ENCODE results near the gene BRD4.

BRD4 gene

DNA sequence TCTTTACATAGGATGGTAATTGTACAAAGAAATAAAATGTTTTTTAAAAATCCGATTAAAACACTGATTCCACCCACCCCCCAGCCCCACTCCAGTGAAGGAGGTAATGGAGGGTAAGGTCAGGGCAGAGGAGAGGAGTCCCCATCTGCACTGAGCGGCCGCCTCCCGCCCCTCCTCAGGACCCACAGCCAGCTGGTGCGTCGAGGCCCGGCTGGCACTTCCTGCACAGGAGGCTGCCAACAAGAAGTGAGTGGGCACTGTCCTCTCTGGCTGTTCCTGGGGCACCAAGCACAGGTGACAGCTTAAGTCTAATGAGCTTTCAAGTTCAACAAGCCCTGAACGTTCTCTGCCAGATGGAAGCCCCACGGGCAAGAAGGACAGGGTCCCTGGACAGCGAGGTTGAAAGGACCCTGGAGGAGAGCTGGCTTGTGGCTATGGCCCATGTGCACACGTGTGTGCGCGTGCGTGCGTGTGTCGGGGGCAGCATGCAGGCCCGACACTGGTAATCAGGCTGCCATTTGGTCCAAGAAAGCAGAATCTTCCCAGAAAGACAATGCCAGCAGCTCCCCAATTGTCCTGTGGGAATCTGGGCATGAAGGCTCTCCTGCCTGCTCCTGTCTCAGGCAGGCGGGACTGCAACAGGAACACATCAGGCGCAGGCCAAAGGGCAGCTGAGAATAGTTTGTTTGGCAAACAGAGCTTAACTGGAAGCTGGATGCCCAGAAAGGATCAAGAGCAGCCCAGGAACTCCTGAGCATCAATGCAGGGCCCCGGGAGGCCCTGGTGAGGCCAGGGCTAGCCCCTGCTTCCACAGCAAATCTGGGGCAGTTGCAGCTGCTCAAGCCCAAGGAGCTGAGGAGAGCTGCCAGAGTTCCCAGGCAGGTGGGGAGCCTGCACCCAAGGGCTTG, 85.0 kb downstream of the BRD4 start:
- DNase-seq = no peak

DNA sequence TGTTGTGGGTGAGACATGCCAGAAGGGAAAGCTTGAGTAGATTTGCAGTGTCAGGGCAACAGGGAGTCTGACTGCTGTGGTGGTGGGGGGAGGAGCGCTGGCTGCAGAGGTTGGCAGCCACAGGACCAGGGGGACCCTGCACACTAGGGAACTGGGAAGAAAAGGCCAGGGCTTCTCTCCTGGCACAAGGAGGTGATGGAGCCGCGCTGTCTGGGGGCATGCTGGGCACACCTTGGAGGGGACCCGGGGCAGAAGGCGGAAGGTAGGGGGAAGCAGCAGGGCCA, 86.2 kb downstream of the BRD4 start:
- DNase-seq = no peak

DNA sequence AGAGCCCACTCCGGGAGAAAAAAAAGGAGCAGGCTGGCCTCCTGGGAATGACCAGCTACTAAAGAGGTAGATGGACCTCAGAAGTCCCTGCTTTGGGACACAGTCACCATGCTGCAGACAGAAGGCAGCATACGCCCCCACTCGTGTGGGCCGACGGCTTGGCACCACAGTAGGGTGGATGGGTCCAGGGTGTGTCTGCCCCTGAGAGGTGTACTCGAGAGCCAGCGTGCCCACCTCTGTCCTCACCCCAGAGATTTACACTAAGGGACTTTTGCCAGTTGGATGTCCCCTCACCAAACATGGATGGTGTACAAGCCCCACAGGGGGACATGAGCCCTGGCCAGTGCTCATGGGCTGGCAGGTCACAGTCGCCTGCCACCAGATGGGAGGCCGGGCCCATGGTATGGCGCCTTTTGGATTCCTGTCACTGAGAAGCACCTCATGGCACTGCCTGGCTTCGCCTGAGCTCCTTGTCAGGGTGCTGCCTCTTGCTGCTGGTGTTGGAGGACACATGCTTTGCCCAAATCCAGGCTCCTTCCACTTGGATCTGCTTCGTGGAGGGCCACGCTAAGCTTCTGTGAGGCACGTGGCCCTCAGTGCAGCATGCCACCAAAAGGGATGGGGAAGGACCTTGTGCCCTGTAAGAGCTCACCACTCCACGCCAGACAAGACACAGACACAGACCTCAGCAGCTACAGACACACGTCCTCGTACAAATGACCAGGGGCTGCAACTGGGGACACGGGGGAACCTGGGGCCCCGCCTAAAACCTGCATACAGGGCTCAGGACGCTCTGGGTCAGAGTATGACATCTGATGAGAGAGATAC, 86.8 kb downstream of the BRD4 start:
- DNase-seq = no peak

DNA sequence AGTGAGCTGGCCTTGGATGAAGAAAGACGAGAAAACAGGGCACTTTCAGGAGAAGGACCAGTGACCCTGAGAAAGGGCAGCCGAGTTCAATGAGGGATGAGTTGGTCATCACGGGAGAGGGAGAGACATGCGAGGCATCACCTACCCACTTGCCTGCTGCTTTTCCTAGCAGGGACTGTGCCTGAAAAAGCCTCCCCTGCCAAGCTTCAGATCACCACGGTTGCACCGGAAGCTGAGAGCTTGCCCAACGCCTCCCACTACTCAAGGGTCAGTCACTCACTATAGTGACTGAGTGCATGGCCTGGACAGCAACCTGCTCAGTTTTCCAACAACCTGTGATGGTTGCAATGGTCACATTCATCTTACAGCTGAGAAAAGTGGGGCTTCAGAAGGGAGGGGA, 87.5 kb downstream of the BRD4 start:
- no peak for DNase-seq

DNA sequence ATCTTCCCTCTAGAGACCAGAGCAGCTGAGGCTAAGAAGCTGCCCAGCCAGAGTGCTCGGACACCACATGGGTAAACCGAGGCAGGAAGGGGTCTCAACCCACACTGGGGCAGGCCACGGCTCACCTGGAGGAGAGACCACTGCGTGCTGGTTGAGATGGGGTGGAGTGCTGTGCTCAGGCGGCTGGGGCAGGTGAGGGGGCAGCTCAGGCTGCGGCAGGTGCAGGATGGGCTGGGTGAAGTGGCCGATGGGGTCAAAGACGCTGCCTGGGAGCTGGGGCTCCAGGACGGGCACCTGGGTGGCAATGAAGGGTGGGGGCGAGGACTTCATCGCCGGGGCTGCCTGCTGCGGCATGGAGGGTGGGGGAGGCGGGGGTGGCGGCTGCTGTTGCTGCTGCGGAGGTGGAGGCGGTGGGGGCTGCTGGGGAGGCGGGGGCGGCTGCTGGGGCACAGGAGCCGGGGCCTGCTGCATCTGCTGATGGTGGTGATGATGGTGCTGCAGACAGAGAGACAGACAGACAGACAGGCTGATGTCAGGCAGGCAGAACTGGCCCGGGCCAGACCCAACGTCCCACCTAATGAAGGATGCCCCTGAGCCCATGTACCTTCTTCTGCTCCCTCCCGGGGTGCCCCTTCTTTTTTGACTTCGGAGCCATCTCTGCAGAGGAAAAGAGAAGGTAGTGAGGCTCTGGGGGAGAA, 88.1 kb downstream of the BRD4 start:
- no peak for DNase-seq

DNA sequence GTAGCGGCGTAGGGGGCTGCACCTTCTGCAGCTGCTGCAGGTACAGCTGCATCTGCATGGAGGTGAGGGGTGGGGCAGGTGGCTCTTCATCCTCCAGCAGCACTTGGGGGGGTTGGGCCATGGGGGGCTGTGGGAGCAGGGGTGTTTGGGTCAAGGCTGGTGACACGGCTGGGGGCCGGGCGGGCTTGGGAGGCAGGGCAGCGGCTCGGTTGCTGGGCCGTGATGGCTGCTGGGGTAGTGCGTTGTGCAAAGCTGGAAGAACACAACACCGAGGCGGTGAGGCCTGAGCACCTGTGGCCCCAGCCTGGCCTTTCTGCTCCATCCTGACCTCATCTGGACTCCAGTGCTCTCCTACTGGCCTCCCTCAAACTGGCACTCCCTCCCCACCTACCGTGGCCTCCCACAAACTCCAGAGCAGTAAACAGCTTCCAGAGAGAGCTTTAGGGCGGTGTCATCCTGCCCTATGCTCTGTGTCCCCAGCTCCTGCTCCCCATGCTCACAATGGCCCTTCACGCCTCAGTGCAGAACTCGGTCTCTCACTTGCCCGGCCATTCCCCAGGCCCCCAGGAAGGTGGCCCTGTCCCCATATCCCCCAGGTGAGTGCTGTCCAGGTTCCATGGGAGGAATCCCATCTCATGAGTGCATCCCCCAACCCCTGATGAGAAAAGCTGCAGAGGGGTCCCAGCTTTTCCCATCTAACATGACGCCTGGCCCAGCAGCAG, 88.9 kb downstream of the BRD4 start:
- no peak for DNase-seq

DNA sequence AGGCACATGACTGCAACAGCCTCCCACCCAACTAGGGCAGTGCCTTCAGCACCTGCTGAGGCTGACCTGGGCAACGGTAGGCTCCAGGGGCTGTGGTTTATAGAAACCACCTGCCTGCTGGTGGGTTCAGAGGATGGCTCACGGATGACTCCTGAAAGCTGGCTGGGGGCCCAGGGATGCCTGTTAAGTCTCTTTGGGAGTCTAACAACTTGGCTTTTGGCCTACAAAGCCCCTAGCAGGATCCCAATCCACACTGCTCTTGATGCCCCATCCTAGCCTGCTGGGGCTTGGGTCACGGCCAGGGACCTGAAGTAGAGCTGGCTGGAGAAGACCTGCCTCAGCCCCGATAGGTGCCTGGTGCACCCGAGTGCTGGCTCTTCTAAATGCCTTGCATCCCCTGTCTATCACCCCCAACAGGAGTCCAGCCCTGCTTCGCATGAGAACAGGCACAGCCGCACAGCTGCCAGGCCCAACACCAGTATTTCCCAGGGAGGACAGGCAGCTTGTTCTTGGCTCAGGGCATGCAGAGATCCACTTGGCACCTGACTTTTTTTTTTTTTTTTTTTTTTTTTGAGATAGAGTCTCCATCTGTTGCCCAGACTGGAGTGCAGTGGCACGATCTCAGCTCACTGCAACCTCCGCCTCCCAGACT, 91.0 kb downstream of the BRD4 start:
- DNase-seq = no peak

DNA sequence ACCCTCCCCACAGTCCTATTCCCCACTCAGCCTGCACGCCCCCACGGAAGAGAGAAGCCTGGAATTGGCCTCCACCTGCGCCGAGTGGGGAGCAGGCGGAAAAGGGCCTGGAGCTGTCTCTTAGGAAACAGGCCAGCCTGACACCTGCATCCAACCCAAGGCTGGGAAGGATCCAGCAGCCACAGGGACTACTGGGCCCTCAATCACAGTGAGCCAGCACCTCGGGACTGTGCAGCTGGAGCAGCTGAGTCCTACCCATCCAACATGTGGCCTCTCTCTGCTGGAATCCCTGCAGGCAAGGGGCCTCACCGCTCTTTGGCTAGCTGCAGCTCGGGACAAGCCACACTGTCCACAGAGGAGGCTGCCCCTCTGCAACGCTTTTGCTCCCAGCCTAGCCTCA, 91.8 kb downstream of the BRD4 start:
- DNase-seq = no peak

DNA sequence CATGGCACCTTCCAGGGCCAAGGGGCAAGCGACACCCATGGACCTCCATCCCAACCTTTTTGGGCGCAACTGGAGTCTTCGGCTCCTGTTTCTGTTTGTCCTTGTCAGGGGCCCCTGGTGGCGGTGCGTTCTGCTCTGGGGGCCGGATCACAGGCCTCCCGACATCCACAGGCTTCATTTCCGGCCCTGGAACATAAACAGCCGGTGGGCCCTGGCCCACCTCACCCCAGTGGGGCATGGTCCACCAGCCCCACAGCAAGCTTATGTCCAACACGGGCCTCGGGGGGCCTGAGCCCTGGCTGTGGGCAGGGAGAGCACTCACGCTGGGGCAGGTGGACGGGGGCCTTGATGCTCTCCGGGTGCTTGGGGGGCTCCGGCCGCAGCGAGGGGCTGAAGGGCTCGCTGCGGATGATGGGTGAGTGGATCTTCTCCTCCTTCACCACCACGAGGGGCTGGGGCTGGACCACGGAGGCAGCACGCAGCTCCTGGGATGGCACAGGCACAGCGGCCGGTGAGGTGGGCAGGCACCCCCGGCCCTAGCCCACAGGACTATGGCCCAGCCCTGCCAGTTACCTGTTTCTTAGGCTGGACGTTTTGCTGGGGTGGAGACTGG, 92.9 kb downstream of the BRD4 start:
- no peak for DNase-seq

DNA sequence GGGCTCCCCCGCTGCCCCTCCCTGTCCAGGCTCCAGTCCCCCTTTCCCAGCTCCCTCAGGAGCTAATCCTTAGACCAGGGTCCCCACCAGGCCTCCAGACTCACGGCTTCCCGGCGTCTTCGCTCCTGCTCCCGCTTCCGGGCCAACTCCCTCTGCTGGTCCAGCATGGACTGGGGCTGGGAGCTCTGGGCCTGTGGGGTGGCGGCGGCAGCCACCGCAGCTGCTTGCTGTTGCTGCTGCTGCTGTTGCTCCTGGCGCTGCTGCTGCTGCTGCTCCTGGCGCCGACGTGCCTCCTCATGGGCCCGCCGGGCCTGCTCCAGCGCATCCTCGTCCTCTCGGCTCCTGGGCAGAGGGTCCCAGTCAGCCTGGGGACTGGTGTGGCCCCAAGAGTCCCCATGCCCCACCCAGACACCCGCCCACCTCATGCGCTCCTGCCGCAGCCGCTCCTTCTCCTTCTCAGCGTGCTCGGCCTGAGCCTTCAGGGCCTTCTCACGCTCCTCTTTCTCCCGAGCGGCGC, 93.6 kb downstream of the BRD4 start:
- no peak for DNase-seq

DNA sequence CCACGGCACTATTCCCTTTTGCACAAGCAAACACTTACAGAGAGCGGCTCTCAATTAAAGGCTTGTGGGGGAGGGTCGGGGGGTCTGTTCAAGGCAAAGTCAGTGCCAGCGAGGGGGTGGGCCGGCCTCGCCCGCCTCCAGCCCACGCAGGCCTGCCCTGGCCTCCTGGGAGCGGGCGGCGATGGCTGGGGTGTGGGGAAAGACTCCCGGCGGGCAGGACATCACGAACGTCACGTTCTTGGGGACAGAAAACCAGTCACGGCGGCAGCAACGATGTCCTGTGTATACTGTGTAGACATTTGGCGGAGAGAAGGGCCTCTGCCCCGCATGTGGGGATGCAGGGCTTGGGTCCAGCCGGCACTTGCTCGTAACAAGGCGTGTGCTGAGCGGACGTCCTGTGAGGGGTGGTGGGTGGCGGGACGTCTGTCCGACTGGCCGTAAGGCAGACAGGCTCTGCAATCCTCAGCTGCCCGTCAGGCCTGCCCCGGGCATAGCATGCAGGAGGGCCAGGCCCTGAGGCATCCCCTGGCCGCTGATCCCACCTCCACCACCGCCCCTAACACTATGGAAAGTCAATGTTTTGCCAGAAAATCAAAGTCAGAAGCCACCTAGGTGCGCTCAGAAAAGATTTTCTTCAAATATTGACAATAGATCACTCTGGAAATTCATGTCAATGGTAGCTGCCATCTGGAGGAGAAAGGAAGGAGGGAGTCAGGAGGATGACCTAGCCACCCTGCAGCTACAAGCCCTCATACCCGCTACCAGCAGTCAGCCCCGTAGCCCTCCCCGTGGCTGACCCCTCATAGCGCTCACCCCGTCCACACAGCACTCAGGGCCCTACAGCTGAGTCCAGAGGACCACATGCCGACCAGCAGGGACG, 94.3 kb downstream of the BRD4 start:
- DNase-seq = no peak

DNA sequence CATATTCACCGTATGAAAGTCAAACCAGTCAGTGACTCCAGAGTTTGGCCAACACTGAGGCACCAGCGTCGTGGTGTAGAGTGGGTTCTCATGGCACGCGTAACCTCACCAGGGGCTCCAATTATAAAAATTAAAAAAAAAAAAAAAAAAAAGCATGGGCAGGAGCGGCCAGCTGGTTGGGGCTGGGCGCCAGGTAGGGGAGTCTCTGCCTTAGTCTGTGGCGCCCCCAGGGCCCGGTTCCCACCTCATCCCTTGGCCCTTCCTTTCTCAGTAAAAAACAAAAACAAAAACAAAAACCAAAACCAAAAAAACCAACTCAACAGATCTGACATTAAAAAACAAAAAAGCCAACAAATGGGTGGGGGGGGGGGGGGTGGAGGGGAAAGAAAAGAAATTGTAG, 95.5 kb downstream of the BRD4 start:
- DNase-seq = no peak

DNA sequence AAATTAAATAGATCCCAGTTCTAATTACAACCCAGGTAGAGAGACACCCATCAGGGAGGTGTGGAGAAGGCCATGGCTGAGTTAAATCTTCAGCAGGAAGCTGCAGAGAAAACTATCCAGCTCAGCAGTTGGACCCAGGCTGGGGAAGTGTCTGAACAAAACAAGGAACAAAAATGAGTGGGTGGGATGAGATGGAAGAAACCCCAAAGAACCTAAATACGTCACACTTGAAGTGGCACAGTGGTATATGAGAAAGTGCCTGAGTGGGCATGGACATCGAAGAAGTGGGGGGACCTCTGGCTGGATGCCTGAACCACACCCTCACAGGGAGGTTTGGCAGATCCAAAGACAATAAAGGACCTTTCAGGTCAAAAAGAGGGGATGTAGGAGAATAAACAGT, 96.6 kb downstream of the BRD4 start:
- DNase-seq = no peak

DNA sequence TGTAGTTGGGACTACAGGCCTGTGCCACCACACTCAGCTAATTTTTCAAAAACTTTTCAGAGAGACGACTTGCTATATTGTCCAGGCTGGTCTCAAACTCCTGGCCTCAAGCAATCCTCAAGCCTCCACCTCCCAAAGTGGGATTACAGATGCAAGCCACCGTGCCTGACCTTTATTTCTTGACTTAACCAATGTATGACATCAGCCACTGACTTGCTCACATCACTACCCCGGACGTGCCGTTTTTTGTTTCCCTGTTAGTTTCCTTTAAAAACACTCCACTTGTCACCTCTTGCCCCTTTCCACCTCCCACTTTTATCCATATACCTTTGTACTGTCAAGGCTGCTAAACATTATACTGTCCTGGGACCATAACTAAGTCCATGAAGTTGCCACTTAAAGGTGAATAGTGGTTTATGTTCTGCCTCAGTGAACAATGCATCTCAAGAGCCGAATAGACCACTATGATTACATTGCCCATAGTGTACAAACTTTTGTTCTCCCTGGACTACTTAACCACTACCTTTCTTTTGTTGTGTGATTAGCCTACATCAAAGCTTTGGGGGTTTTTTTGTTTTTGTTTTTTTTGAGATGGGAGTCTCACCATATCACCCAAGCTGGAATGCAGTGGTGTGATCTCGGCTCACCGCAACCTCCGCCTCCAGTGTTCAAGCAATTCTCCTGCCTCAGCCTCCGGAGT, 97.8 kb downstream of the BRD4 start:
- DNase-seq = no peak

DNA sequence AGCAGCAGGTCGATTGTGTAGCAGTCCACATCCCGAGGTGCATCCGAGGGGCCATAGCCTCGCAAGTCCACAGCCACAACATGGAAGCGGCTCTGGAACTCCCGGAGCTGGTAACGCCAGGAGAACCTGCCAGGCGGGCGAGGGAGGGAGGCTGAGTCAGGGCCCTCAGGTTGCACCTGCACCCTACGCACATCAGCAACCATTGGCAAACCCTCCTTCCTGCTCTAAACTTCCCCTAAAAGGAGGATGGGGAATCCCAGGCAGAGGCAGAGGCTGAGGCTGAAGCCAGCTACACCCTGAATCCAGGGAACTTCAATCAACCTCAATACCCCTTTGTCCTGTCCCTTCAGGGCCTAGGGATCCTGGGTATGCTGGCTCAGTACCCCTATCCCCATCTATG, 101.1 kb downstream of the BRD4 start:
- DNase-seq = no peak

DNA sequence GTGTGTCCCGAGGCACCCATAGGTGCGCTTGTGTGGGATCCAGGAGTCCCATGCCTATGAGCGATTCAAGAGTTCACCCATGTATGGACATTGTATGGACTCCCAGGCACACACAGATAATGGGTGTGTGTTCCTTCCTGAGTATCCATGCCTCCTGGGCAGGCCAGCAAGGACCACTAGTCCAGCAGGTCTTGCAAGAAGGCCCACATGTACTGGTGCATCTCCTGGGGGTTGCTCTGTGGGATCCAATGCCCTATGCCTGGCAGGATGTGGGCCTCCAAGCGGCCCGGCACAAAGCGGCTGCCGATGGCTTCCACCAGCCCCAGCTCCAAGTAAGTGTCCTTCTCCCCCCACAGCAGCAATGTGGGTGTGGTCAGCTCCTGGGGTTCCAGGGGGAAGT, 105.1 kb downstream of the BRD4 start:
- DNase-seq = no peak

DNA sequence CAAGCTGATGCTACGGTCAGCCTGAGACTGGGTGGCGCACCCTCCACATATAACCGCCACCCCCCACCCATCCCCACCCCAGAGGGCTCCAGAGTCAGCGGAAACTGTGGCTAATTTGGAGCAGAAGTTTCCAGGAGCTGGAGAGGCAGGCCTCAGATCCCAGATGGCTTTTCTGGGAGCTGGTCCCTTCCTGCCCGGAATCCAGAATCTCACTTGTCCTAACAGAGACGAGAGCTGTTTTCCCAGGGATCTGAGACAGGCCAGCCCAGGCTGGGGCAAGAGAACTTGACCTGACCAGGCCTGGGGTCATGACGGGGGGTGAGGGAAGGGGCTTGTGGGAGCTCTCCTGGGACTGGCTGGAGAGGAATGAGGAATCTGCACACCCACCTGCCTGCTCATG, 106.6 kb downstream of the BRD4 start:
- DNase-seq = no peak

DNA sequence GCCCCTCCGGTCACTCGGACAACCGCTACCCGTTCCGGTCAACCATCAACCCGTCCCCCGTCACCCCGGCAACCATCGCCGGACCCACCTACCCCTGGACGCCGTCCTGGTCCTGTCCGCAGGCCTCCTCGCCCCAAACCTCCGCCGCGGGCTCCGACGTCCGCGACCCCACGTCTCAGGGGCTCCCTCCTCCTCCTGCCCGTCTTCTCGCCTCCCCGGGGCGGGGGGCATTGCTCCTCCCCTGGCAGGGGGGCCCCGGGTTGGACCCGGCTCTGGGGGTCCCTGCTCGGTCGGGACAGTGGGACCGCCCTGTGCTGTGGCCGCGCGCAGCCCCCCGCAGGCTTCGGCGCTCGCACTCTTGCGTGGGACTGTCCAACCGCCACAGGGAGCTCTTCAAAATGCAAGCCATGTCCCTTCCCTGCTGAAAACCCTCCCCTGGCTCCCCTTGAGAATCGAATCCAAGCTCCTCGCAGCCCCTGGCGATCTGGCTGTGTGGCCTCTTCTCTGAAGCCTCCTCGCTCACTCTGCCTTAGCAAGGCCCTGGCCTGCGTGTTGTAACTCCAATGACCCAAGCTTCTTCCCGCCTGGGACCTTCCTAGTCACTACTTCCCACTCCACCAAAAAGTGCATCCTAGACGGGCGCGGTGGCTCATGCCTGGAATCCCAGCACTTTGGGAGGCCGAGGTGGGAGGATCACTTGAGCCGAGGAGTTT, 108.5 kb downstream of the BRD4 start:
- no peak for DNase-seq

Data from activated CD4-positive, alpha-beta T cell treated with anti-CD3 and anti-CD28 coated beads, Interleukin-10, Interleukin-2, amounts not matched to agents 100 ng/mL and 50 ng/mL, durations not matched to agents 16 hours and 8 hours (primary cell).